NCI-H345 (cell line): Measurements from ENCODE around the gene PDXDC1.
A peak's percentile ranks its signal among the peaks of the same experiment; 100 is the strongest.
"Not testable (repeated sequence)": the region's sequence is repeated elsewhere in the genome, so short reads cannot be mapped to it uniquely, and the experiment has no call there.

Experiments used
- DNase-seq: peaks from one replicate; lab custom pipeline; 2025; lab: John Stamatoyannopoulos, UW

PDXDC1 gene

DNA sequence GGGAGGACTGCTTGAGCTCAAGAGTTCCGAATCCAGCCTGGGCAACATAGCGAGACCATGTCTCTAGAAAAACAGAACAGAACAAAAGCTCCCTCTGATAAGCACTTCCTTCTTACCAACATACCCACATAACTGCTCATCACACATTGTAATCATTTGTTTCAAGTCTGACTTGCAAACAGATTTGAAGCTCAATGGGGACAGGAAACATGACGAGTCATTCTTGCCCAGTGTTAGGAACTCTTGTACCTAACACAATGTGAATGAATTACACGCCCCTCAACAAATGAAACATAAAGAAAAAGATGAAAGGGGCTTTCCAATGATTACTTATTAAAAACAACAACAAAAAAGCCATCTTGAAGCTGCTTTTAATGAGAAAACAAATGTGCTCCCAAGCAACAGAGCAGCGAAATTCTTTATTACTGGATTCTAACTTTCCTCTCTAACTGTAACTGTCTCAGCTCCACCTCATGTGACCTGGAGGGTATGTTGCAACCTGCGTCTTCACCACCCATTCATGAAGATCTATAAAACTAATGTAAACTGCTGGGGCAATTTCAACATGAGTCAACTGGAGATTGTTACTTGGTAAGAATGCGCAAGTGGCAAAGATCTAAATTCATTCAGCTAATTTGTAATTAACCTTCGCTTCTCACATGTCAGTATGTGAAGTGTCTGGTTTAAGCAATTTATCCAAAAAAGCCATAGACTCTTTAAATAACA is 87.4 kb downstream of the PDXDC1 start:
- DNase-seq, result not testable (repeated sequence)

- not testable (repeated sequence) for DNase-seq
Observed at GRCh38 chr16:15065961-15066360, 91.1 kb downstream of the PDXDC1 start.

DNA sequence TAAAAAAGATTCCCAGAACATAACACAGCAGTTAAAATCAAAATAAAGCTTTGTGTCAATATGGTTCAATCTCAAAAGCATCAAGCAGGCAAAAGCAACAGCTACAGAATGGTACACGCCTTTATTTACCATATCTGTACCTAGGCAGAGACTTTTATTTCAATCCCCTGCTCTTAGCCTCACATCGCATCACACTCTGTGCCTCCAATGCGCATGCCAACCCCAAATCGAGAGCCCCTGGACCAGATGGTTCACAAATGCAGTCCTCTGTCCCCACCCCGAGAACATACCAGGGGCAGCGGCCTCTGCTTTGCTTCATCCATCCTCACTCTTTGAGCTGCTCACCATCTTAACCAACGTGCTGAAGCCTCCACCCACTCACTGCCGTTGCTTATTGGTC is 91.9 kb downstream of the PDXDC1 start:
- not testable (repeated sequence) for DNase-seq

DNA sequence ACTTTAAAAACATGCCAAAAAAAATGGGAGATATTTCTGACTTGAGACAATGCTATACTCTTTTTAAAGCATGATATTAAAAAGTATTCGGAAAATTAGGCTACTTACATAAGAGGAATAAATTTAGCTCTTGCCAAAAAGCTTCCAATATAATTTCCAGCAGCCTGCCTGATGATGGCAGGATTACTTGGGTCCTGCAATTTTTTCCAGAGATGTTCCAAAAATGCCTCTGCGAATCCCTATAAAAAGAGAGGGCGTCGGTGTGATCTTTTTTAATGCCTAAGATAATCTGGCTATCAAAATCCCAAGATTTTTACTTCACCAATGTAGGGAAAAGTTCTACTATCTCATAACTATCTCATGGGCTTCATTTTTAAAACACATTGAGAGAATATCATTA is 96.2 kb downstream of the PDXDC1 start:
- not testable (repeated sequence) for DNase-seq

- not testable (repeated sequence) for DNase-seq
Observed at GRCh38 chr16:15071916-15072769, 97.3 kb downstream of the PDXDC1 start.

- no peak for DNase-seq
Observed at GRCh38 chr16:15073101-15073500, 98.3 kb downstream of the PDXDC1 start.

DNA sequence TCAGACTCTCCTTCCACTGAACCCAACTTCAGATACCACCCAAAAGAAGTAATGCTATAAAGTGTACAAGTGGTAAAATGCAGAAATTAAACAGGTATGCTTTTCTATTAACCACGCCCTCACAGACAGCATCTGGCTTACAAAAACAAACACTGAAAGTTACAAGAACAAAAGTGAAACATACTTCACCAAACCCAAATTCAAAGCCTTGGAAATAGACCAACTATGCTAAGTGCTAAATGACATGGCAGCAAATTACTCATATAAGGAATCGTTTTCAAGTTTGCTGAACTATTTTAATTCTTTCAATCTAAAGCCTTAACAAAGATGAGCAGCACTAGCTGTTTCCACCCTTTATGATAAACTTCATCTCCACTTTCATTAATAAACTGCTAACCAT is 101.3 kb downstream of the PDXDC1 start:
- not testable (repeated sequence) for DNase-seq

GRCh38 chr16:15080883-15081282 is 106.1 kb downstream of the PDXDC1 start:
- DNase-seq, result not testable (repeated sequence)

DNA sequence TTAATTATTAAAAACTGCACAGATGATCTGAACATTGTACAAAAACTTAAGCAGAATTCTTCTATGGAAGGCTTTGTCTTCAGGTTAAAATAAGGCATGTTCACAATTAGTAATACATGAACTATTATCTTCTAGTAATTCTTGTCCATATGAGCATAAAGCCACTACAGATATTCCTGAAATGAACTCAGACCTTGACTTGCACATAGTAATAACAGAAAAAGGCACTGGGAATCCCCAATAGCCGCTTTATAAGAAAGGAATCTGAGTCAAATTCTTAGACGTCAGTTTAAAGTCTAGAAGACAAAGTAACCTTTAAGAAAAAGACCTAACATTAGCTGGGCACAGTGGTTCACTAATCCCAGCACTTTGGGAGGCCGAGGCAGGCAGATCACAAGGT is 108.0 kb downstream of the PDXDC1 start:
- not testable (repeated sequence) for DNase-seq

DNA sequence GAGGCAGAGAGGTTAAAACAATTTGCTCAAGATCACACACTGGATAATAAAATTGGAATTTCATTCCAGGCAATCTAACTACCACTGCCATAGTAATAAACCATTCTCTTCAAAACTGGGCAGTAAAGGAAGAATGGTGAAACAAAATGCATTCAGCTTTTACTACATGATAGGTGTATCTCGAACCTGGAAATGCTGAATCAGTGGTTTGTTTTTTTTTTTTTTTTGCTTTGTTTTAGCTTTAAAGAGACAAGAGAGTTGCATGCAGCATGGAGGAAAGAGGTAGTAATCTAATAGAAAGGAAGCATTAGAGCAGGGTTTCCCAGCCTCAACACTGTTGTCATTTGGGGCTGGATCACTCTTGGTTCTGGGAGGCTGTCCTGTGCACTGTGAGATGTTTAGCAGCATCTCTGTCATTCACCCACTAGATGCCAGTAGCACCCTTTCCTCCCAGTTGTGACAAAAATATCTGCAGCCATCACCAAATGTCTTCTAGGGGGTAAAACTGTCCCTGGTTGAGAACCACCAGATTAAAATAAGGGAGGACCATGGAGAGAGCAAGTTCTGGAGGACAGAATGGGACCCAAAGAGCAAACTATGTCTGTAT is 115.9 kb downstream of the PDXDC1 start:
- DNase-seq, result not testable (repeated sequence)

DNA sequence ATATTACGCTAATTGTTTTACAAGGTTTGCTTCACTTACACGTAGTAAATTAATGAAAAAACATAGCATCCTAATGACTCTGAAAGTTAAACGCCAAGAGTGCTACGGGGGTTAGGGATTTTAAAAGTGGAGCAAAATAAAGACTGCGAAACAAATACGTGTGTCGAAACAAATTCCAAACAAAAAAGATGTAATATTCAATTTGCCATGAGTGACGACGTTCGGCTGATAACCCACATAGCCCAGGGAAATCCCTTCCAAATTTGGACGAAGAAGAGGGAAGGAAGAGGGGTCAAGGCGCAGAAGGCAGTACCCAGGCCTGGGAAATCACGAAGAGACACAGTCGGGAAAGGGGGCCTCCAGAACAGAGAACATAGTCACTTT is 118.7 kb downstream of the PDXDC1 start:
- not testable (repeated sequence) for DNase-seq

GRCh38 chr16:15093955-15094827 is 119.4 kb downstream of the PDXDC1 start, which contains the start of gene RRN3:
RRN3 (minus strand) TSS chr16:15094272; CDS start chr16:15094233, 39 bp downstream.
- DNase-seq, result peak; percentile 93

GRCh38 chr16:15096583-15096972 is 121.8 kb downstream of the PDXDC1 start:
- DNase-seq, result not testable (repeated sequence)

- not testable (repeated sequence) for DNase-seq
Observed at GRCh38 chr16:15099366-15099909, 124.6 kb downstream of the PDXDC1 start.

DNA sequence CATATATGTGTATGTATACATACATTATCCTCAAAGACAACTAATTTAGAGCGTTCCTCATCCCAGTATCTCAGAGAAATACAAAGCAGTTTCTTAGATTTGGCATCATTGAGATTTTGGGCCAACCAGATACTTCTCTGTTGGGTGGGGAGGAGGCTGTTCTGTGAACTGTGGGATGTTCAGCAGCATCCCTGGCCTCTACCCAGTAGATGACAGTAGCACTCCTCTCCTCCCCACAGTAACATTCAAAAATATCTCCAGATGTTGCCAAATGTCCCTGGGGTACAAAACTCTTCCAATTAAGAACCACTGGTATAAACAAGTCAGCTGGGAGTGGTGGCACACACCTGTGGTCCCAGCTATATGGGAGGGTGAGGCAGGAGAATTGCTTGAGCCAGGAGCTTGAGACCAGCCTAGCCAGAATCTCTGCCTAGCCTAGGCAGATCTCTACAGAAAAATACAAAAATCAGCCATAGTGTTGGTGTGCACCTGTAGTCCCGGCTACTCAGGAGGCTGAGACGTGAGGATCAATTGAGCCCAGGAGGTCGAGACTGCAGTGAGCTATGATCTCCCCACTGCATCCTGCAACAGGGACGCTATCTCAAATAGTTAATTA is 125.7 kb downstream of the PDXDC1 start:
- DNase-seq, result not testable (repeated sequence)

- not testable (repeated sequence) for DNase-seq
Observed at GRCh38 chr16:15127641-15128425, 153.0 kb downstream of the PDXDC1 start.

DNA sequence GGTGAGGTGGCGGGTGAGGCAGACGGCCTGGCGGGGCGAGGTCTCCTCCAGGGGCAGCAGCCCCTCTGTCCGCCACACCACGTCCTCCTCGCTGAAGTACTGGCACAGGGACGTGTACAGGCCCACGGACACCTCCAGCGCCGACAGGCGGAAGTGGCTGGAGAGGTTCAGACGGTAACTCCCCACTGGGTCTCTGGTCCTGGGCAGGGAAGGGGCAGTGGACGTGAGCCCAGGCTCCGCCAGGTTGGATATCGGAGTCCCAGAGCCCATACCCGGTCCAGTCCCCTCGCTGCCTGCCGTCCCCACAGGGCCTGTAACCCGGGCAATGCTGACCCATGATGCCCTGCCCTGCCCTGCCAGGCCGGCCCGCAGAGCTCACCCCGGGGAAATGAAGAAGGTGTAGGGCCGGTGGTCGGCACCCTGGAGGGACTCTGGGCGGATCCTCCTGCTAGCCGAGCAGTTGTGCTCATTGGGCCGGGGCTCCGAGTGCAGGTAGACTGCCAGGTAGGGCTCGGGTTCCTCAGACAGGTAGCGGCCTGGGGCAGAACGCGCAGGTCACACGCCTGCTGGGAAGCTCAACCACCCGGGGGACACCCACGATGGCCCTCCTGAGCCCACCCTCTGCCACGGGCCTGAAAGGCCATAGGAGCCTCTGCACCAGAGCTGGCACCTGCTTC is 155.6 kb downstream of the PDXDC1 start:
- DNase-seq, result not testable (repeated sequence)

GRCh38 chr16:15130943-15131700 is 156.3 kb downstream of the PDXDC1 start:
- DNase-seq, result not testable (repeated sequence)
